A673 (cell line): ENCODE results near the gene LPXN. TPM values are rescaled to one million over a fixed set of nuclear protein-coding genes. Genes with fewer than 3 reads are reported as not detected.

Experiments
- BruUV-seq: library from RNA; stranded (reverse); fragments of 400-500 nt; replicated peaks from 2 replicates; lab custom pipeline; 2021; lab: Mats Ljungman, UMichigan
- CTCF ChIA-PET: fragments of 300-600 bp; sonication (Branson Sonifier 250); formaldehyde crosslinking; loops from one replicate; lab custom pipeline; 2022; ENCODE audit warnings: antibody characterized with exemption; lab: Charles Lee
- POLR2A ChIA-PET: fragments of 300-600 bp; sonication (Branson Sonifier 250); formaldehyde crosslinking; loops from one replicate; lab custom pipeline; 2022; ENCODE audit warnings: antibody characterized with exemption; ENCODE audit not compliant: low non-redundant PET; lab: Charles Lee
- DNase-seq: peaks from one replicate; pipeline ENCODE4 v3.0.0-alpha.2; 2015; ENCODE audit warnings: low spot score
- H3K27ac ChIP-seq: fragments of 200-600 bp; sonication (generic); 2 replicates; pipeline ENCODE4 v1.5.1; 2016; ENCODE audit warnings: mixed run types, low read depth, mild to moderate bottlenecking, mixed read lengths, antibody characterized with exemption, low read length; ENCODE audit not compliant: poor library complexity, severe bottlenecking
- H3K27me3 ChIP-seq: fragments of 200-600 bp; sonication (generic); replicated peaks from 2 replicates; pipeline ENCODE4 v1.6.1; 2017; ENCODE audit warnings: mixed run types, low read depth, mild to moderate bottlenecking, mixed read lengths, antibody characterized with exemption, low read length; ENCODE audit not compliant: insufficient read depth, poor library complexity
- H3K36me3 ChIP-seq: fragments of 200-600 bp; sonication (generic); 2 replicates; pipeline ENCODE4 v1.6.1; 2016; ENCODE audit warnings: mixed run types, mild to moderate bottlenecking, mixed read lengths, antibody characterized with exemption, low read length; ENCODE audit not compliant: insufficient read depth, poor library complexity, severe bottlenecking
- H3K4me1 ChIP-seq: fragments of 200-600 bp; sonication (generic); 2 replicates; pipeline ENCODE4 v1.6.1; 2017; ENCODE audit warnings: mixed run types, mild to moderate bottlenecking, mixed read lengths, antibody characterized with exemption, low read length; ENCODE audit not compliant: insufficient read depth, poor library complexity, severe bottlenecking
- H3K4me3 ChIP-seq: fragments of 200-600 bp; sonication (generic); 2 replicates; pipeline ENCODE4 v1.5.1; 2016; ENCODE audit warnings: low read depth, mixed run types, mild to moderate bottlenecking, mixed read lengths, low read length; ENCODE audit not compliant: poor library complexity, severe bottlenecking
- H3K9me3 ChIP-seq: fragments of 200-600 bp; sonication (generic); 2 replicates; pipeline ENCODE4 v1.6.1; 2016; ENCODE audit warnings: mixed run types, low read depth, mild to moderate bottlenecking, mixed read lengths, antibody characterized with exemption, low read length; ENCODE audit not compliant: poor library complexity, severe bottlenecking
- CTCF ChIP-seq: fragments of 300-800, 200-600 bp; sonication (generic); conservative IDR thresholded peaks from 2 replicates; pipeline ENCODE4 v1.5.1; 2017; ENCODE audit warnings: low read depth, mild to moderate bottlenecking, antibody characterized with exemption, low read length, moderate library complexity, mixed read lengths
- EZH2 ChIP-seq: fragments of 200-600 bp; sonication (generic); IDR thresholded peaks from 2 replicates; pipeline ENCODE4 v1.6.1; 2017; ENCODE audit warnings: borderline replicate concordance, low read depth, mild to moderate bottlenecking, mixed read lengths, antibody characterized with exemption, low read length; ENCODE audit not compliant: poor library complexity, severe bottlenecking
- intact Hi-C: fragments of 100-400 bp; cut with micrococcal nuclease; formaldehyde crosslinking; loops from one replicate; pipeline ENCODE4 v1.10.0; 2022; ENCODE audit not compliant: unreplicated experiment
- total RNA-seq: library from RNA; stranded (reverse); gene quantifications from 2 replicates; pipeline ENCODE4 v1.2.3, GENCODE V29; 2021

Gene LPXN
- total RNA-seq, 1 experiment from 2014 or later = 3.3 TPM

DNA sequence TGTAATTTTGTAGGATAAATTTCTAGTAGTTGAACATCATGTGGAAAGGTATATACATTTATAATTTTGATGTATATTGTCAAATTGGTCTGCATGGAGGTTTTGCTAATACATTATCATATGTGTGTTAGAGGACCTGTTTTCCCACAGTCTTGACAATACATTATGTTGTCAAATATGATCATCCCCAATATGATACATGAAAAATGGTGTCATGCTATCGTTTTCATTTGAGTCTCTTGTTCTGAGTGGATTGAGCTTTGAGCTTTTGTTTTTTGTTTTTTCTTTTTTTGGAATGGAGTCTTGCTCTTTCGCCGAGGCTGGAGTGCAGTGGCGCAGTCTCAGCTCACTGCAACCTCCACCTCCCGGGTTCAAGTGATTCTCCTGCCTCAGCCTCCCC is 32.7 kb upstream of the LPXN start:
- H3K4me3 ChIP-seq = no peak overlapping the region
- peaks cover 7% of the 10 kb centered on the region for H3K4me1 ChIP-seq
- peaks cover 37% of the 10 kb centered on the region for H3K36me3 ChIP-seq
- POLR2A ChIA-PET = no interaction called here
- no TSS peak for BruUV-seq
- TF ChIP-seq EZH2 (no peak), CTCF (no peak)
- CTCF ChIA-PET = no interaction called here
- no peaks in the 10 kb centered on the region for H3K9me3 ChIP-seq
- intact Hi-C loops = no loop called here
- H3K27ac ChIP-seq = no peak overlapping the region
- H3K27me3 ChIP-seq = no peaks in the 10 kb centered on the region
- DNase-seq = no peak

DNA sequence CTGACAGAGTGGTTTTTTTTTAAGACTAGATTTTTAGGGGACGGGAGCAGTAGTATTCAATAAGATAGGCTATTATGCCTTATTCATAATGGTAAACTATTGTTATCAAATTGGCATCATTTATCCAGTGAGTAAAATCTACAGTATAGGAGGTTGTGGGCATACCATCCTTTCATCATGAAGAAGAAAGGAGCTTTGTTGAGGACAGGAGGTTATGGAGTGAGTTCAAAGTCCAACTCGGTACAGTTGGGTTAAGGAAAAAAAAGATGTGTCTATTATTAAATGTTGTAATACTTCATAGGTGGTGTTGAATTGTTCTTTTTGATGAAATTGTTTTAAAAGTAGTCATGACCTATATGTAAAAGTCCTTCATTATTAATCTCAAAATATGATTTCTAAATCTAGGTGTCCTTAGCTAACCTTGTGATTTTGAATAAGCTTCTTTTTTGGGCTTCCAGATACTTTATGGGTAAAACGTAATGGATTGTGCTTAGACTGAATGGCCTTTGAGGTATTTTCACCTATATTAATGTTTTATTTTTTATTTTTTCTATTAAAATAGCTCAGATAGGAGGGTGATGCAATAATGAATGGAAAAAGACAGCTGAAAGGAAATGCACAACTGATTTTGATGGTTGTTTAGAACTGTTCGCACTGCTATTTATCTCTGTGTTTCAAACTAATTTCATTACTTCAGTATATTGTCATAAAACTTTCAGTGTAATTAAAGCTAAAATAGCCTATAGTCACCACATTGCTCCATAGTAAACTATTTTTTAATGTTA is 31.5 kb upstream of the LPXN start:
- intact Hi-C loops = no loop called here

DNA sequence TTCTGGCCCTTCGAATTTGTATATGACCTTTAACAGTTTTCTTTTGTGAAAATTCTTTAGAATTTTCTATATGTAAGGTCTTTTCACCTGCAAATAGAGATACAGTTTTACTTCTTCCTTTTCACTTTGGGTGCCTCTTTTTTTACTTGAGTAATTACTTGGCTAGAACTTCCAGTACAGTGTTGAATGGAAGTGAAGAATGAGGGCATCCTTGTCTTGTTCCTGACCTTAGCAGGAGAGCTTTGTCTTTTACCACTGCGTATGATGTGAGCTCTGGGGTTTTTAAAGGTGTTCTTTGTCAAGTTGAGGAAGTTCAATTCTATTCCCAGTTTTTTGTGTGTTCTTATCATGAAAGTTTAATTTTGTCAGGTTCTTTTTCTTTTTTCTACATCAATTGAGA is 24.9 kb upstream of the LPXN start:
- no peak for DNase-seq
- Histone ChIP-seq H3K4me3 (no peak overlapping the region), H3K27ac (no peak overlapping the region), H3K4me1 (peaks cover 6% of the 10 kb centered on the region), H3K9me3 (no peaks in the 10 kb centered on the region), H3K27me3 (no peaks in the 10 kb centered on the region), H3K36me3 (no peaks in the 10 kb centered on the region)
- TF ChIP-seq CTCF (no peak), EZH2 (no peak)
- POLR2A ChIA-PET = no interaction called here
- CTCF ChIA-PET = no interaction called here
- intact Hi-C loops = no loop called here
- BruUV-seq = no TSS peak

More for the DNA sequence above, 31.5 kb upstream of the LPXN start:
- CTCF ChIA-PET = no interaction called here
- Histone ChIP-seq H3K4me1 (peaks cover 7% of the 10 kb centered on the region), H3K9me3 (no peaks in the 10 kb centered on the region), H3K27ac (no peak overlapping the region), H3K36me3 (peaks cover 25% of the 10 kb centered on the region), H3K4me3 (no peak overlapping the region), H3K27me3 (no peaks in the 10 kb centered on the region)
- no TSS peak for BruUV-seq
- POLR2A ChIA-PET = no interaction called here
- no peak for DNase-seq
- TF ChIP-seq EZH2 (no peak), CTCF (no peak)
